Upper lobe of left lung (tissue), 6 donors: Measurements from ENCODE around the gene CCDC88B. TPM values are rescaled to one million over a fixed set of nuclear protein-coding genes. Genes with fewer than 3 reads are reported as not detected.

Experiments
- ATAC-seq, 2 donors: fragments of 200-7000 bp; cut with Tn5 transposase; one replicate each; pipeline ENCODE4 v1.9.1; 2022; ENCODE audit warnings: mild to moderate bottlenecking in 2 of 2, moderate library complexity in 2 of 2; ENCODE audit not compliant: low FRiP score in 2 of 2
- DNase-seq, 2 donors: peaks; one replicate each; pipeline ENCODE4 v3.0.0-alpha.2; 2019 to 2020
- H3K27ac ChIP-seq, 4 donors: fragments of 200-600 bp; sonication (generic); one replicate each; pipeline ENCODE4 v1.5.1; 2016 to 2019
- H3K27me3 ChIP-seq, 4 donors: fragments of 200-600 bp; sonication (generic); one replicate each; pipeline ENCODE4 v1.5.1; 2017 to 2019
- H3K36me3 ChIP-seq, 4 donors: fragments of 200-600 bp; sonication (generic); one replicate each; pipeline ENCODE4 v1.5.1; 2016 to 2019
- H3K4me1 ChIP-seq, 4 donors: fragments of 200-600 bp; sonication (generic); one replicate each; pipeline ENCODE4 v1.5.1; 2018 to 2019
- H3K4me3 ChIP-seq, 4 donors: fragments of 200-600 bp; sonication (generic); one replicate each; pipeline ENCODE4 v1.5.1; 2017 to 2019; ENCODE audit warnings: mild to moderate bottlenecking in 2 of 4, moderate library complexity in 1 of 4
- H3K9me3 ChIP-seq, 4 donors: fragments of 200-600 bp; sonication (generic); one replicate each; pipeline ENCODE4 v1.5.1; 2018 to 2019
- CTCF ChIP-seq, 6 experiments: fragments of 450-650 bp in 4 of 6; fragments of 200-600 bp in 2 of 6; sonication (generic) in 2 of 6; IDR thresholded peaks; one replicate each; pipeline ENCODE4 v1.5.1; 2016 to 2019; ENCODE audit warnings: antibody characterized with exemption in 6 of 6
- EP300 ChIP-seq, 4 donors: sonication (generic); formaldehyde crosslinking; IDR thresholded peaks; one replicate each; pipeline ENCODE4 v1.5.1; 2017; ENCODE audit warnings: antibody characterized with exemption in 4 of 4, control low read depth in 2 of 4
- POLR2A ChIP-seq, 4 donors: fragments of 450-650 bp; IDR thresholded peaks; one replicate each; pipeline ENCODE4 v1.5.1; 2016 to 2017; ENCODE audit warnings: antibody characterized with exemption in 4 of 4, mild to moderate bottlenecking in 2 of 4
- POLR2AphosphoS5 ChIP-seq, 2 donors: sonication (generic); formaldehyde crosslinking; IDR thresholded peaks; one replicate each; pipeline ENCODE4 v1.5.1; 2017; ENCODE audit warnings: antibody characterized with exemption in 2 of 2
- WGBS, 2 donors: methylation state at CpG; one replicate each; pipeline ENCODE4 v1.1.5; 2017 to 2018; 5-methylcytosine and 5-hydroxymethylcytosine counted together
- total RNA-seq, 6 donors: library from RNA; depleted of rRNA in 4 of 6; stranded (reverse); fragments of >200 nt in 4 of 6; gene quantifications; one replicate each; pipeline versions ENCODE4 v1.1.0 to v1.2.1, GENCODE V29; 2016 to 2021
- donor health status: DM: no; HTN: no; CAD: no; lungs with moderate emphysema.
- donor health status: DM: no; HTN: yes; CAD: no; lungs with severe emphysema.

Gene CCDC88B
- total RNA-seq, 6 donors from 2014 or later, result 12.6 to 138 (median 37.2) TPM

GRCh38 chr11:64330888-64331287, 9.1 kb upstream of the CCDC88B start:
- Histone ChIP-seq H3K36me3 (no peaks in the 10 kb centered on the region), H3K4me1 (peaks cover 17 to 33% (median 21%) of the 10 kb centered on the region in 4 donors), H3K4me3 (no peak overlapping the region), H3K9me3 (no peaks in the 10 kb centered on the region), H3K27me3 (no peaks in the 10 kb centered on the region), H3K27ac (no peak overlapping the region)
- 79 to 89% methylated on average over 11 of the region's 11 CpGs for WGBS, 2 donors
- DNase-seq (peak in 1 of 2 donors; percentile 28), ATAC-seq (no peak)
- TF ChIP-seq POLR2AphosphoS5 (IDR thresholded peaks at IDR 0.05) (no peak), EP300 (IDR thresholded peaks at IDR 0.05) (no peak), CTCF (IDR thresholded peaks at IDR 0.05) (no peak), POLR2A (IDR thresholded peaks at IDR 0.05) (no peak)

GRCh38 chr11:64331569-64332371, 8.2 kb upstream of the CCDC88B start:
- TF ChIP-seq EP300 (IDR thresholded peaks at IDR 0.05) (no peak), POLR2AphosphoS5 (IDR thresholded peaks at IDR 0.05) (peak; percentile 51 to 67), CTCF (IDR thresholded peaks at IDR 0.05) (peak; percentile 44 to 84 (median 75)), POLR2A (IDR thresholded peaks at IDR 0.05) (no peak)
- peaks cover 17 to 33% (median 21%) of the 10 kb centered on the region in 4 donors for H3K4me1 ChIP-seq
- no peak overlapping the region for H3K4me3 ChIP-seq
- H3K27me3 ChIP-seq, result no peaks in the 10 kb centered on the region
- peak; percentile 81 to 97 for DNase-seq
- 19 to 25% methylated on average over 13 to 20 of the region's 20 CpGs for WGBS, 2 donors
- no peaks in the 10 kb centered on the region for H3K36me3 ChIP-seq
- H3K27ac ChIP-seq, result peak overlapping the region; percentile 54 to 73 (median 66)
- H3K9me3 ChIP-seq, result no peaks in the 10 kb centered on the region
- ATAC-seq, result peak; percentile 89 to 90

- H3K9me3 ChIP-seq, result no peaks in the 10 kb centered on the region
- no peak for ATAC-seq
- H3K4me1 ChIP-seq, result peaks cover 17 to 33% (median 21%) of the 10 kb centered on the region in 4 donors
- H3K27ac ChIP-seq, result no peak overlapping the region
- no peaks in the 10 kb centered on the region for H3K36me3 ChIP-seq
- TF ChIP-seq EP300 (IDR thresholded peaks at IDR 0.05) (no peak), CTCF (IDR thresholded peaks at IDR 0.05) (no peak), POLR2AphosphoS5 (IDR thresholded peaks at IDR 0.05) (no peak)
- no peak for DNase-seq
- H3K4me3 ChIP-seq, result no peak overlapping the region
- WGBS, 2 donors, result 87 to 95% methylated on average over 8 of the region's 8 CpGs
- no peaks in the 10 kb centered on the region for H3K27me3 ChIP-seq
Measured at GRCh38 chr11:64333556-64333955, 6.4 kb upstream of the CCDC88B start.

- DNase-seq, result peak; percentile 48 to 91
- 45 to 46% methylated on average over 13 of the region's 13 CpGs for WGBS, 2 donors
- Histone ChIP-seq H3K4me3 (no peak overlapping the region), H3K4me1 (peaks cover 15 to 27% (median 23%) of the 10 kb centered on the region in 4 donors), H3K9me3 (no peaks in the 10 kb centered on the region), H3K27me3 (no peaks in the 10 kb centered on the region), H3K36me3 (no peaks in the 10 kb centered on the region), H3K27ac (peak overlapping the region in 3 of 4 donors; percentile 41 to 58 (median 42))
- ATAC-seq, result peak; percentile 70 to 85
- TF ChIP-seq POLR2AphosphoS5 (IDR thresholded peaks at IDR 0.05), result peak; percentile 50 to 53
- TF ChIP-seq EP300 (IDR thresholded peaks at IDR 0.05), result peak in 1 of 4 donors; percentile 16
- TF ChIP-seq POLR2A (IDR thresholded peaks at IDR 0.05), result no peak
- no peak for TF ChIP-seq CTCF (IDR thresholded peaks at IDR 0.05)
Measured at GRCh38 chr11:64334764-64335735, 5.0 kb upstream of the CCDC88B start.
